GM10266 (cell line): ENCODE data around the gene SMARCD3.

Experiments
- DNase-seq: peaks from one replicate; pipeline ENCODE4 v3.0.0; 2012; ENCODE audit errors: extremely low spot score
- CTCF ChIP-seq: IDR thresholded peaks from 2 replicates; pipeline ENCODE4 v1.5.1; 2012; ENCODE audit warnings: mild to moderate bottlenecking, low read depth; ENCODE audit not compliant: control insufficient read depth, insufficient read depth; ENCODE audit errors: missing control alignments

Gene SMARCD3

GRCh38 chr7:151193203-151193978 lies 55.1 kb downstream of the SMARCD3 start:
- no peak for DNase-seq
- TF ChIP-seq CTCF, result no peak

GRCh38 chr7:151192002-151192539 lies 56.4 kb downstream of the SMARCD3 start:
- no peak for DNase-seq
- TF ChIP-seq CTCF, result no peak

GRCh38 chr7:151191544-151191943 lies 57.0 kb downstream of the SMARCD3 start:
- no peak for DNase-seq
- no peak for TF ChIP-seq CTCF

GRCh38 chr7:151189038-151189437 lies 59.5 kb downstream of the SMARCD3 start:
- no peak for TF ChIP-seq CTCF
- no peak for DNase-seq
